HepG2 (cell line): ENCODE results near the gene POLR3H. TPM values are rescaled to one million over a fixed set of nuclear protein-coding genes. Genes with fewer than 3 reads are reported as not detected.

Experiments
- ATAC-seq: fragments of 200-7000 bp; cut with Tn5 transposase; 3 replicates; pipeline ENCODE4 v1.9.1; 2020; ENCODE audit warnings: mild to moderate bottlenecking, moderate library complexity
- BruUV-seq: library from RNA; stranded (reverse); fragments of 400-500 nt; replicated peaks from 2 replicates; lab custom pipeline; 2021; lab: Mats Ljungman, UMichigan
- CTCF ChIA-PET: fragments of 300-600 bp; formaldehyde crosslinking; extraction: SDS; loops from one replicate; lab custom pipeline; 2021; ENCODE audit warnings: low total read pairs, inconsistent platforms, low intra/inter-chr PET ratio; lab: Yijun Ruan, JAX
- POLR2A ChIA-PET: fragments of 350-600 bp; sonication (Branson Sonifier 250); formaldehyde crosslinking; loops from one replicate; lab custom pipeline; 2020; ENCODE audit warnings: antibody characterized with exemption, inconsistent platforms; lab: Yijun Ruan, JAX
- DNase-seq: peaks from one replicate; pipeline ENCODE4 v3.0.0-alpha.2; 2015; ENCODE audit warnings: low spot score
- FAIRE-seq: peaks from 3 replicates; lab custom pipeline; 2011; peaks lifted over from hg19 to GRCh38; lab: Jason Lieb, UNC
- H2AFZ ChIP-seq: one replicate; pipeline ENCODE4 v1.6.1; 2011; ENCODE audit warnings: low read length, inconsistent platforms
- H3K27ac ChIP-seq: fragments of 300-600 bp; 3 replicates; pipeline ENCODE4 v1.8.0; 2011; ENCODE audit warnings: mixed run types, mild to moderate bottlenecking, mixed read lengths, low read length, inconsistent platforms; ENCODE audit not compliant: insufficient read depth; ENCODE audit errors: extremely low read length
- H3K27me3 ChIP-seq, 2 experiments: fragments of 200-600 bp in 1 of 2; 2 replicates in 1 of 2; 3 replicates in 1 of 2; pipeline versions ENCODE4 v1.6.0 to v1.8.0; 2011; ENCODE audit warnings: low read length in 2 of 2, mild to moderate bottlenecking in 2 of 2, moderate library complexity in 2 of 2, inconsistent platforms in 1 of 2; ENCODE audit not compliant: insufficient read depth in 2 of 2, control insufficient read depth in 1 of 2
- H3K36me3 ChIP-seq, 2 experiments: fragments of 200-600 bp in 1 of 2; replicated peaks in 1 of 2; 2 replicates in 1 of 2; 3 replicates in 1 of 2; pipeline versions ENCODE4 v1.5.1 to v1.8.0; 2011; ENCODE audit warnings: low read length in 2 of 2, inconsistent platforms in 1 of 2; ENCODE audit not compliant: insufficient read depth in 2 of 2, control insufficient read depth in 1 of 2
- H3K4me1 ChIP-seq: 2 replicates; pipeline ENCODE4 v1.5.1; 2012; ENCODE audit warnings: low read length, inconsistent platforms; ENCODE audit not compliant: insufficient read depth
- H3K4me2 ChIP-seq: 2 replicates; pipeline ENCODE4 v1.6.0; 2011; ENCODE audit warnings: low read depth, low read length, inconsistent platforms
- H3K4me3 ChIP-seq, 3 experiments: fragments of 200-600 bp in 1 of 3; sonication (generic), shearing (Covaris generic) in 1 of 3; replicated peaks in 1 of 3; 2 replicates each; pipeline ENCODE4 v1.5.1; 2011 to 2016; ENCODE audit warnings: low read length in 3 of 3, inconsistent platforms in 2 of 3, low read depth in 2 of 3, mild to moderate bottlenecking in 2 of 3, control low read depth in 1 of 3, mixed read lengths in 1 of 3; ENCODE audit not compliant: insufficient read depth in 1 of 3
- H3K79me2 ChIP-seq: one replicate; pipeline ENCODE4 v1.6.1; 2011; ENCODE audit warnings: low read length, inconsistent platforms; ENCODE audit not compliant: insufficient read depth
- H3K9ac ChIP-seq: 2 replicates; pipeline ENCODE4 v1.6.0; 2011; ENCODE audit warnings: mild to moderate bottlenecking, low read depth, low read length, inconsistent platforms; ENCODE audit not compliant: insufficient read depth
- H3K9me3 ChIP-seq: 2 replicates; pipeline ENCODE4 v1.5.1; 2012; ENCODE audit warnings: mild to moderate bottlenecking, low read length
- H4K20me1 ChIP-seq: 2 replicates; pipeline ENCODE4 v1.6.0; 2011; ENCODE audit warnings: inconsistent platforms, mild to moderate bottlenecking, low read length, moderate library complexity; ENCODE audit not compliant: insufficient read depth
- ISL2 ChIP-seq: sonication (generic); formaldehyde crosslinking; IDR thresholded peaks from 2 replicates; pipeline ENCODE4 v1.5.0; 2020; ENCODE audit warnings: missing genetic modification reagents
- RAD21 ChIP-seq: fragments of 450-650 bp; formaldehyde crosslinking; IDR thresholded peaks from 2 replicates; pipeline ENCODE4 v1.5.0; 2020; ENCODE audit warnings: mild to moderate bottlenecking
- WGBS: methylation state at CpG from one replicate; pipeline ENCODE4 v1.1.6; 2017; ENCODE audit warnings: low lambda C conversion rate; 5-methylcytosine and 5-hydroxymethylcytosine counted together
- in situ Hi-C: cut with HindIII; loops from 2 replicates; pipeline ENCODE4 v1.10.0; 2017; ENCODE audit warnings: low pct_unique_long_range_greater_than_20kb; ENCODE audit not compliant: extremely low pct_ligation_motif_present
- intact Hi-C: fragments of 100-400 bp; cut with micrococcal nuclease; formaldehyde crosslinking; loops from one replicate; pipeline ENCODE4 v1.10.0; 2022; ENCODE audit not compliant: unreplicated experiment
- polyA plus RNA-seq, 8 experiments: library from polyadenylated mRNA; depleted of rRNA in 3 of 8; stranded (reverse) in 7 of 8; unstranded in 1 of 8; fragments of >200 nt; fragmentation: Illumina TruSeq in 4 of 8; extraction: Trizol in 4 of 8; gene quantifications; 2 replicates each; pipeline versions ENCODE4 v1.2.1 to v1.2.3, GENCODE V29; 2011 to 2016; ENCODE audit warnings: low read depth in 4 of 8, missing spikeins in 1 of 8, mixed read lengths in 1 of 8; ENCODE audit not compliant: insufficient read depth in 1 of 8
- total RNA-seq, 5 experiments: library from RNA; depleted of rRNA; stranded (reverse); fragments of >200 nt; fragmentation: Illumina TruSeq; extraction: Trizol; gene quantifications; 2 replicates each; pipeline ENCODE4 v1.2.3, GENCODE V29; 2016; ENCODE audit warnings: low read depth in 1 of 5
- TF ChIP-seq, protein P1 (sequence below): sonication (generic); formaldehyde crosslinking; conservative IDR thresholded peaks from 2 replicates; pipeline ENCODE4 v1.4.0; 2020; ENCODE audit warnings: missing genetic modification reagents

POLR3H gene
- total and polyA plus RNA-seq, 2 of the 13 experiments (the other 11 are each of a cell fraction or from before 2014, with no cell fraction given) = 10.3 to 28.6 TPM

DNA sequence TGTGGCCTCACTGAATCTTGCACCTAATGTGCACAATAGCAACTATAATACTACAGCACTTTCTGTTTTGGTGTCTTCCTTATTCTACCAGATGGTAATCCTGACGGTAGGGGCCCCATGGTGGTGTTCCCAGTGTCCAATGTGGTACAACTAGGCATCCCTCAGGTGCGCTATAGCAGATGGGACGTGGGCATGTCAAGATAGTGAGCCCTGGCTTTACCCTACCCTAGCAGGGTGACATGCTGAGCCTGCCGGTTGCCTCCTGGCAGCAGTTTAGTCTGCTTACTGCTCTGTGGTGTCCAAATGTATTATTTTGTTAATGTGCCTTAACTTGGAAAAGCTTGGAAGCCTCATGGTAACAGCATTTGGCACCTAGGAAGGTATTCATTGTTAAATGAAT is 56.2 kb downstream of the POLR3H start:
- in situ Hi-C loops (no loop called here), intact Hi-C loops (no loop called here)
- peaks cover 7% of the 10 kb centered on the region for H4K20me1 ChIP-seq
- ATAC-seq (no peak; the same call in 2 of the 3 replicates), DNase-seq (no peak), FAIRE-seq (no peak)
- H3K36me3 ChIP-seq = no peaks in the 10 kb centered on the region; a peak in 1 of 5 replicates
- no peak overlapping the region for H3K9ac ChIP-seq
- no peak overlapping the region for H3K4me3 ChIP-seq
- TF ChIP-seq ISL2 (CRISPR knock-in tag) (no peak), RAD21 (CRISPR knock-in tag) (no peak)
- TF ChIP-seq, protein P1, sequence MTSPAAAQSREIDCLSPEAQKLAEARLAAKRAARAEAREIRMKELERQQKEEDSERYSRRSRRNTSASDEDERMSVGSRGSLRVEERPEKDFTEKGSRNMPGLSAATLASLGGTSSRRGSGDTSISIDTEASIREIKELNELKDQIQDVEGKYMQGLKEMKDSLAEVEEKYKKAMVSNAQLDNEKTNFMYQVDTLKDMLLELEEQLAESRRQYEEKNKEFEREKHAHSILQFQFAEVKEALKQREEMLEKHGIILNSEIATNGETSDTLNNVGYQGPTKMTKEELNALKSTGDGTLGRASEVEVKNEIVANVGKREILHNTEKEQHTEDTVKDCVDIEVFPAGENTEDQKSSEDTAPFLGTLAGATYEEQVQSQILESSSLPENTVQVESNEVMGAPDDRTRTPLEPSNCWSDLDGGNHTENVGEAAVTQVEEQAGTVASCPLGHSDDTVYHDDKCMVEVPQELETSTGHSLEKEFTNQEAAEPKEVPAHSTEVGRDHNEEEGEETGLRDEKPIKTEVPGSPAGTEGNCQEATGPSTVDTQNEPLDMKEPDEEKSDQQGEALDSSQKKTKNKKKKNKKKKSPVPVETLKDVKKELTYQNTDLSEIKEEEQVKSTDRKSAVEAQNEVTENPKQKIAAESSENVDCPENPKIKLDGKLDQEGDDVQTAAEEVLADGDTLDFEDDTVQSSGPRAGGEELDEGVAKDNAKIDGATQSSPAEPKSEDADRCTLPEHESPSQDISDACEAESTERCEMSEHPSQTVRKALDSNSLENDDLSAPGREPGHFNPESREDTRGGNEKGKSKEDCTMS (CRISPR knock-in tag) = no peak
- no peak overlapping the region for H3K4me2 ChIP-seq
- WGBS = 95% methylated on average over 4 of the region's 4 CpGs
- CTCF ChIA-PET = no interaction called here
- POLR2A ChIA-PET = interaction anchor here (3.2 kb wide), 1 partner anchor 20 kb away, joined by 9 read pairs; the partner anchor contains the start of genes ACO2 and PHF5A
- BruUV-seq = no TSS peak
- H3K79me2 ChIP-seq = peaks cover 71% of the 10 kb centered on the region
- H3K27me3 ChIP-seq = no peaks in the 10 kb centered on the region
- peaks cover 29% of the 10 kb centered on the region for H3K4me1 ChIP-seq
- H3K9me3 ChIP-seq = no peaks in the 10 kb centered on the region
- no peak overlapping the region for H3K27ac ChIP-seq
- H2AFZ ChIP-seq = no peak overlapping the region
